HepG2 (cell line): ENCODE results near the gene PELI1. TPM values are rescaled to one million over a fixed set of nuclear protein-coding genes. Genes with fewer than 3 reads are reported as not detected.

Experiments used
- ARHGAP35 ChIP-seq: sonication (generic); formaldehyde crosslinking; IDR thresholded peaks from 2 replicates; pipeline ENCODE4 v1.9.0; 2022; ENCODE audit warnings: mild to moderate bottlenecking, inconsistent platforms, moderate library complexity, missing genetic modification reagents, borderline replicate concordance
- ARID3A ChIP-seq: IDR thresholded peaks from 2 replicates; pipeline ENCODE4 v1.6.1; 2012; ENCODE audit warnings: low read depth, low read length, improper control_type of control experiment
- ATAD3A ChIP-seq: sonication (generic); formaldehyde crosslinking; IDR thresholded peaks from 2 replicates; pipeline ENCODE4 v1.4.0; 2020; ENCODE audit warnings: missing genetic modification reagents
- ERF ChIP-seq: IDR thresholded peaks from 2 replicates; pipeline ENCODE4 v1.6.1; 2018; ENCODE audit warnings: missing biosample characterization, missing genetic modification reagents
- MYC ChIP-seq: sonication (generic); formaldehyde crosslinking; IDR thresholded peaks from 2 replicates; pipeline ENCODE4 v1.9.0; 2021; ENCODE audit warnings: missing genetic modification reagents, borderline replicate concordance
- PRDM15 ChIP-seq: sonication (generic); formaldehyde crosslinking; IDR thresholded peaks from 2 replicates; pipeline ENCODE4 v1.4.0; 2020; ENCODE audit warnings: missing genetic modification reagents
- SOX6 ChIP-seq, 2 experiments: fragments of 450-650 bp in 1 of 2; sonication (generic) in 1 of 2; formaldehyde crosslinking in 1 of 2; IDR thresholded peaks; 2 replicates each; pipeline versions ENCODE4 v1.4.0 to v1.6.1; 2017 to 2020; ENCODE audit warnings: antibody characterized with exemption in 1 of 2, mild to moderate bottlenecking in 1 of 2, missing genetic modification reagents in 1 of 2
- TBP ChIP-seq: sonication (generic); formaldehyde crosslinking; IDR thresholded peaks from 2 replicates; pipeline ENCODE4 v1.5.0; 2020; ENCODE audit warnings: missing genetic modification reagents
- TRIM22 ChIP-seq: fragments of 450-650 bp; IDR thresholded peaks from 2 replicates; pipeline ENCODE4 v1.6.1; 2017
- UBTF ChIP-seq: sonication (generic); formaldehyde crosslinking; IDR thresholded peaks from 2 replicates; pipeline ENCODE4 v1.4.0; 2020; ENCODE audit warnings: mild to moderate bottlenecking, missing genetic modification reagents
- XBP1 ChIP-seq: sonication (generic); formaldehyde crosslinking; IDR thresholded peaks from 2 replicates; pipeline ENCODE4 v1.5.0; 2020; ENCODE audit warnings: missing genetic modification reagents
- ZGPAT ChIP-seq: IDR thresholded peaks from 2 replicates; pipeline ENCODE4 v1.6.1; 2016; ENCODE audit warnings: mild to moderate bottlenecking
- ZNF317 ChIP-seq: sonication (generic); formaldehyde crosslinking; IDR thresholded peaks from 2 replicates; pipeline ENCODE4 v1.5.0; 2020; ENCODE audit warnings: mild to moderate bottlenecking, missing genetic modification reagents
- ZNF563 ChIP-seq: sonication (generic); formaldehyde crosslinking; IDR thresholded peaks from 2 replicates; pipeline ENCODE4 v1.8.0; 2022; ENCODE audit warnings: mild to moderate bottlenecking, moderate library complexity, missing genetic modification reagents
- ZNF878 ChIP-seq: sonication (generic); formaldehyde crosslinking; IDR thresholded peaks from 2 replicates; pipeline ENCODE4 v1.8.1; 2023; ENCODE audit warnings: mild to moderate bottlenecking, missing genetic modification reagents, moderate library complexity
- polyA plus RNA-seq, 8 experiments: library from polyadenylated mRNA; depleted of rRNA in 3 of 8; stranded (reverse) in 7 of 8; unstranded in 1 of 8; fragments of >200 nt; fragmentation: Illumina TruSeq in 4 of 8; extraction: Trizol in 4 of 8; gene quantifications; 2 replicates each; pipeline versions ENCODE4 v1.2.1 to v1.2.3, GENCODE V29; 2011 to 2016; ENCODE audit warnings: low read depth in 4 of 8, missing spikeins in 1 of 8, mixed read lengths in 1 of 8; ENCODE audit not compliant: insufficient read depth in 1 of 8
- total RNA-seq, 5 experiments: library from RNA; depleted of rRNA; stranded (reverse); fragments of >200 nt; fragmentation: Illumina TruSeq; extraction: Trizol; gene quantifications; 2 replicates each; pipeline ENCODE4 v1.2.3, GENCODE V29; 2016; ENCODE audit warnings: low read depth in 1 of 5

Gene PELI1
- total and polyA plus RNA-seq, 2 of the 13 experiments (the other 11 are each of a cell fraction or from before 2014, with no cell fraction given), result 12.5 to 16.2 TPM

- TF ChIP-seq SOX6 (IDR thresholded peaks at IDR 0.05) (no peak), SOX6 (CRISPR knock-in tag; IDR thresholded peaks at IDR 0.05) (peak; percentile 69), TBP (CRISPR knock-in tag) (no peak), PRDM15 (CRISPR knock-in tag) (no peak), UBTF (no peak), MYC (no peak), ATAD3A (no peak), ZNF878 (CRISPR knock-in tag) (no peak), ZNF317 (CRISPR knock-in tag) (0 out of 2 replicates have a peak, but pooled peaks have one; percentile 53), ARHGAP35 (no peak), XBP1 (CRISPR knock-in tag) (no peak), ERF (CRISPR knock-in tag) (peak; percentile 66; the same call in 1 of the 2 replicates), ZNF563 (CRISPR knock-in tag) (no peak), ARID3A (peak; percentile 73; the same call in 1 of the 2 replicates), TRIM22 (no peak), ZGPAT (CRISPR knock-in tag) (peak; percentile 59; the same call in 1 of the 2 replicates)
Observed at GRCh38 chr2:64049633-64050220, 94.5 kb downstream of the PELI1 start (continued).
